TTC549 (cell line): ENCODE measurements around the gene ADAMTS7.
"Not testable (repeated sequence)": the region's sequence is repeated elsewhere in the genome, so short reads cannot be mapped to it uniquely, and the experiment has no call there.

Source experiments
- FAIRE-seq: peaks from 2 replicates; lab custom pipeline; 2012; peaks lifted over from hg19 to GRCh38; lab: Jason Lieb, UNC

The ADAMTS7 gene

GRCh38 chr15:78719819-78720450 lies 91.3 kb downstream of the ADAMTS7 start:
- FAIRE-seq, result not testable (repeated sequence)

GRCh38 chr15:78718837-78719236 lies 92.4 kb downstream of the ADAMTS7 start:
- FAIRE-seq, result no peak

GRCh38 chr15:78717956-78718656 lies 93.2 kb downstream of the ADAMTS7 start:
- no peak for FAIRE-seq

DNA sequence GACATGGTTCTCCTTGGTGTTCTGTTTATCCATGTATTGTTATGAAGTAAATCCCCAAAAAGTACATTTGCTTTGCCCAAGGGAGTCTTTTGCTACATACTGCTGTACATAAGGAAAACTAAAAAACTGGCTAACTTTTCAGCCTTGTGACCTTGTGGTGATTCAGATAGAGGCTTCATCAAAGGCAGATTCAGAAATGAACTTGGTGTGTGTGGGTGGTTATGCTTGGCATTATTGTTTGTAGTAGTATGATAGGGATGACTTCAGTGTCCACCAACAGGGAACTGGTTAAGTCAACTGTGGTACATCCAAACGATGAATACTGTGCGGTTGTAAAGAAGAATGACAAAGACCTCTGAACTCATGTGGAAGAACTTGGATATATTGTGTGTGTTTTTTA lies 94.6 kb downstream of the ADAMTS7 start:
- no peak for FAIRE-seq

GRCh38 chr15:78715930-78716329 lies 95.3 kb downstream of the ADAMTS7 start:
- no peak for FAIRE-seq

DNA sequence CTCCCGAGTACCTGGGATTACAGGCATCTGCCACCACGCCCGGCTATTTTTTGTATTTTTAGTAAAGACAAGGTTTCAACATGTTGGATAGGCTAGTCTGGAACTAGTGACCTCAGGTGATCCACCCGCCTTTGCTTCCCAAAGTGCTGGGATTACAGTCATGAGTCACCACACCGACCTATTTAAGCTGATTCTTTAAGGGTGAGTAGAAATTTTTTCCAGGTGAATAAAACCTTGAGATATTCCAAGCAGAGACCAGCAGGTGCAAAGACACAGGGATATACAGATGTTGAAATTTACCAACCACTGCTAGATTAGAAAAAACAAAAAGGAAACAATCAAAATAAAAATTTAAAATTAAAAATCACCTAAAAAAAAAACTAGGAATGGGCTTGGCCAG lies 95.8 kb downstream of the ADAMTS7 start:
- no peak for FAIRE-seq

- no peak for FAIRE-seq
These were observed 96.4 kb downstream of the ADAMTS7 start for GRCh38 chr15:78714890-78715289.

DNA sequence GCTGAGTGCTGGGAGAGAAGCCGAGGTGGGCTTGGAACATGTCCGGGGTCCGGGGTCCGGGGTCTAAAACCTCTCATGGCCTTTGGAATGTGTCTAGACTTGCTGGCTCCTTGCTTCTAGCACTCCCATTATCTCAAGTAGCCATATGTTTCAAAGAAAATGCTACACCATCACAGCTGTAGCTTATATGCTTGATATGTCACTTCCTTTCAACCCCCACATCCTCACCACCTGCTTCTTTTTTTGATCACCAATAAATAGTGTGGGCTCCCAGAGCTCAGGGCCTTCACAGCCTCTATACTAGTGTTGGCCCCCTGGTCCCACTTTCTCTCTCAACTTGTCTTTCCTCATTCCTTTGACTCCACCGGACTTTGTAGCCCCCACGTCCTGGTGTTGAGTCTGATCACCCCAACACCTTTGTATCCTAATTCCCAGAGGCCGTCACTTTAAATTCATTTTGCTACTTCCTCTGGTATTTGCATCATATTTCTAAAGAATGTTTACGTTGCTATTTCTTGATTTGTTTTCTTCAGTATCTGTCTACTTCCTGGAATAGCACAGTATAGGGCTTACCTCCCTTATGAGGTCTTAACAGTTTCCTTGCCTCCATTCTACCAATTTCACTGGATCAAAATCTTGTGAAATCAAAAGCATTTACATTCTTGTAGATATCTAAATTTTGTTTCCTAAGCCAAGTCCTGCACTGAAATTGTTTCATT lies 98.3 kb downstream of the ADAMTS7 start:
- no peak for FAIRE-seq

- FAIRE-seq, result no peak
These were observed 99.6 kb downstream of the ADAMTS7 start for GRCh38 chr15:78711638-78712037.

- no peak for FAIRE-seq
These were observed 101.9 kb downstream of the ADAMTS7 start for GRCh38 chr15:78709263-78709882.
